ENCODE measurements around the gene MS4A8.

- TF ChIP-seq CTCF (conservative IDR thresholded peaks at IDR 0.05; ENCODE audit: low read depth, low read length) (no peak), RFX5 (IDR thresholded peaks at IDR 0.05; ENCODE audit: low read depth, low read length) (no peak), POLR2A (IDR thresholded peaks at IDR 0.05; ENCODE audit: low read depth, low read length) (no peak), USF2 (IDR thresholded peaks at IDR 0.05; ENCODE audit: low read depth, low read length) (no peak), CHD1 (IDR thresholded peaks at IDR 0.05; ENCODE audit: low read depth, low read length) (no peak), BHLHE40 (IDR thresholded peaks at IDR 0.05; ENCODE audit: low read depth, low read length) (no peak), ELK1 (IDR thresholded peaks at IDR 0.05; ENCODE audit: borderline replicate concordance, low read depth, low read length) (no peak), MAFK (IDR thresholded peaks at IDR 0.05; ENCODE audit: low read depth, low read length) (no peak), MAZ (IDR thresholded peaks at IDR 0.05; ENCODE audit: borderline replicate concordance, low read depth, low read length) (no peak)
Measured at GRCh38 chr11:60743058-60743457, 43.6 kb downstream of the MS4A8 start.

Measured in IMR-90 (cell line).